Ishikawa (cell line): ENCODE data around the gene FLT1.

ENCODE experiments used
- CEBPB ChIP-seq: IDR thresholded peaks from 2 replicates; pipeline ENCODE4 v1.6.1; 2012
- CREB1 ChIP-seq: IDR thresholded peaks from 2 replicates; pipeline ENCODE4 v1.6.1; 2012; ENCODE audit warnings: low read depth
- EP300 ChIP-seq: IDR thresholded peaks from 2 replicates; pipeline ENCODE4 v1.6.1; 2012; ENCODE audit warnings: borderline replicate concordance
- FOXM1 ChIP-seq: IDR thresholded peaks from 2 replicates; pipeline ENCODE4 v1.6.1; 2012; ENCODE audit warnings: low read depth, borderline replicate concordance
- RAD21 ChIP-seq: IDR thresholded peaks from 2 replicates; pipeline ENCODE4 v1.6.1; 2012; ENCODE audit warnings: low read depth
- REST ChIP-seq: IDR thresholded peaks from 2 replicates; pipeline ENCODE4 v1.6.1; 2012; ENCODE audit warnings: low read depth, mild to moderate bottlenecking
- TAF1 ChIP-seq: IDR thresholded peaks from 2 replicates; pipeline ENCODE4 v1.6.1; 2012; ENCODE audit warnings: low read depth, mild to moderate bottlenecking
- TEAD4 ChIP-seq: IDR thresholded peaks from 2 replicates; pipeline ENCODE4 v1.6.1; 2012
- YY1 ChIP-seq: IDR thresholded peaks from 2 replicates; pipeline ENCODE4 v1.6.1; 2012; ENCODE audit warnings: low read depth
- ZBTB7A ChIP-seq: IDR thresholded peaks from 2 replicates; pipeline ENCODE4 v1.6.1; 2012; ENCODE audit warnings: low read depth

GRCh38 chr13:28385362-28385761, 109.6 kb downstream of the FLT1 start:
- TF ChIP-seq YY1 (no peak), TAF1 (no peak), EP300 (no peak), ZBTB7A (no peak), CEBPB (no peak), REST (no peak), TEAD4 (no peak), RAD21 (no peak), FOXM1 (no peak), CREB1 (no peak)
